H1 (cell line): ENCODE measurements around the gene ZNF487. TPM values are rescaled to one million over a fixed set of nuclear protein-coding genes. Genes with fewer than 3 reads are reported as not detected.

ENCODE experiments used
- CTCF ChIA-PET: fragments of 300-600 bp; sonication (Branson Sonifier 250); formaldehyde crosslinking; loops from one replicate; lab custom pipeline; 2021; ENCODE audit not compliant: partially characterized antibody; lab: Charles Lee
- POLR2A ChIA-PET: fragments of 300-600 bp; sonication (Branson Sonifier 250); formaldehyde crosslinking; loops from one replicate; lab custom pipeline; 2021; ENCODE audit warnings: inconsistent platforms; ENCODE audit not compliant: partially characterized antibody; lab: Charles Lee
- DNase-seq, 2 experiments: peaks; one replicate each; pipeline versions ENCODE4 v3.0.0 to v3.0.0-alpha.2; 2010 to 2022; ENCODE audit warnings: low spot score in 2 of 2, low read depth in 1 of 2, mixed read lengths in 1 of 2
- FAIRE-seq: peaks from 2 replicates; lab custom pipeline; 2011; peaks lifted over from hg19 to GRCh38; lab: Jason Lieb, UNC
- H2AFZ ChIP-seq: 2 replicates; pipeline ENCODE4 v1.8.1; 2012; ENCODE audit warnings: low read length, inconsistent platforms
- H2AK5ac ChIP-seq: 2 replicates; pipeline ENCODE4 v1.6.1; 2013; ENCODE audit warnings: low read depth, low read length
- H2BK120ac ChIP-seq: replicated peaks from 2 replicates; pipeline ENCODE3; 2013; ENCODE audit warnings: low read depth, low read length, inconsistent platforms
- H2BK12ac ChIP-seq: 2 replicates; pipeline ENCODE4 v1.6.1; 2013; ENCODE audit warnings: low read depth, low read length
- H2BK15ac ChIP-seq: 2 replicates; pipeline ENCODE4 v1.6.1; 2013; ENCODE audit warnings: low read length
- H2BK20ac ChIP-seq: 2 replicates; pipeline ENCODE4 v1.6.1; 2013; ENCODE audit warnings: low read length
- H2BK5ac ChIP-seq: 2 replicates; pipeline ENCODE4 v1.6.1; 2013; ENCODE audit warnings: low read depth, low read length
- H3K14ac ChIP-seq: 2 replicates; pipeline ENCODE4 v1.6.1; 2013; ENCODE audit warnings: inconsistent platforms; ENCODE audit not compliant: insufficient read length
- H3K18ac ChIP-seq: 2 replicates; pipeline ENCODE4 v1.6.1; 2013; ENCODE audit warnings: low read length; ENCODE audit errors: extremely low read depth
- H3K23ac ChIP-seq: 2 replicates; pipeline ENCODE4 v1.6.1; 2013; ENCODE audit warnings: inconsistent platforms; ENCODE audit not compliant: insufficient read length
- H3K23me2 ChIP-seq: 2 replicates; pipeline ENCODE4 v1.6.1; 2013; ENCODE audit warnings: low read depth, low read length
- H3K27ac ChIP-seq: 2 replicates; pipeline ENCODE4 v1.6.1; 2011; ENCODE audit warnings: low read depth, low read length, inconsistent platforms
- H3K27me3 ChIP-seq, 4 experiments: replicated peaks in 1 of 4; 1 replicate in 1 of 4; 2 replicates in 3 of 4; pipeline versions ENCODE4 v1.6.1 to v1.8.1; 2011 to 2013; ENCODE audit warnings: low read length in 3 of 4, mild to moderate bottlenecking in 3 of 4, inconsistent platforms in 2 of 4, mixed read lengths in 2 of 4, moderate library complexity in 1 of 4; ENCODE audit not compliant: control insufficient read depth in 3 of 4, insufficient read depth in 3 of 4; ENCODE audit errors: extremely low read depth in 1 of 4
- H3K36me3 ChIP-seq, 4 experiments: 2 replicates each; pipeline versions ENCODE4 v1.6.1 to v1.8.1; 2011 to 2013; ENCODE audit warnings: mild to moderate bottlenecking in 4 of 4, low read length in 3 of 4, moderate library complexity in 2 of 4, control low read depth in 1 of 4, inconsistent platforms in 1 of 4; ENCODE audit not compliant: insufficient read depth in 4 of 4, control insufficient read depth in 2 of 4
- H3K4ac ChIP-seq: replicated peaks from 2 replicates; pipeline ENCODE3; 2013; ENCODE audit warnings: low read length, low read depth, mixed read lengths, inconsistent platforms; ENCODE audit not compliant: insufficient read length
- H3K4me1 ChIP-seq, 4 experiments: replicated peaks in 1 of 4; 1 replicate in 1 of 4; 2 replicates in 3 of 4; pipeline versions ENCODE4 v1.6.1 to v1.8.1; 2011 to 2013; ENCODE audit warnings: low read length in 3 of 4, inconsistent platforms in 2 of 4, mixed read lengths in 1 of 4; ENCODE audit not compliant: insufficient read depth in 4 of 4, control insufficient read depth in 3 of 4
- H3K4me2 ChIP-seq, 2 experiments: 2 replicates each; pipeline versions ENCODE4 v1.6.1 to v1.8.1; 2011 to 2013; ENCODE audit warnings: low read depth in 2 of 2, low read length in 2 of 2, control low read depth in 1 of 2, inconsistent platforms in 1 of 2, mild to moderate bottlenecking in 1 of 2; ENCODE audit not compliant: insufficient read depth in 1 of 2
- H3K4me3 ChIP-seq, 4 experiments: fragments of 200-600, 300-600 bp in 1 of 4; sonication (generic), shearing (Covaris generic), sonication (Bioruptor Twin) in 1 of 4; 2 replicates each; pipeline versions ENCODE4 v1.5.1 to v1.8.1; 2011 to 2016; ENCODE audit warnings: low read length in 4 of 4, low read depth in 3 of 4, control low read depth in 2 of 4, inconsistent platforms in 2 of 4, mild to moderate bottlenecking in 2 of 4, mixed read lengths in 1 of 4, moderate library complexity in 1 of 4; ENCODE audit not compliant: insufficient read depth in 2 of 4; ENCODE audit errors: extremely low read depth in 1 of 4
- H3K56ac ChIP-seq: replicated peaks from 2 replicates; pipeline ENCODE3; 2013; ENCODE audit warnings: low read depth, mild to moderate bottlenecking, mixed read lengths, low read length, inconsistent platforms; ENCODE audit not compliant: insufficient read length
- H3K79me1 ChIP-seq: 2 replicates; pipeline ENCODE4 v1.6.1; 2013; ENCODE audit warnings: low read depth, low read length, control low read depth
- H3K79me2 ChIP-seq, 2 experiments: 2 replicates each; pipeline versions ENCODE4 v1.6.1 to v1.8.1; 2012 to 2013; ENCODE audit warnings: low read length in 2 of 2, mild to moderate bottlenecking in 2 of 2, inconsistent platforms in 1 of 2; ENCODE audit not compliant: insufficient read depth in 2 of 2, control insufficient read depth in 1 of 2
- H3K9ac ChIP-seq, 4 experiments: replicated peaks in 1 of 4; 1 replicate in 1 of 4; 2 replicates in 3 of 4; pipeline versions ENCODE4 v1.6.1 to v1.8.1; 2011 to 2013; ENCODE audit warnings: low read depth in 3 of 4, low read length in 3 of 4, control low read depth in 2 of 4, mild to moderate bottlenecking in 2 of 4, moderate library complexity in 2 of 4, inconsistent platforms in 1 of 4; ENCODE audit errors: extremely low read depth in 1 of 4
- H3K9me3 ChIP-seq, 2 experiments: 2 replicates each; pipeline versions ENCODE4 v1.6.1 to v1.8.1; 2012 to 2013; ENCODE audit warnings: mild to moderate bottlenecking in 2 of 2, moderate library complexity in 2 of 2, control low read depth in 1 of 2, inconsistent platforms in 1 of 2, low read depth in 1 of 2, low read length in 1 of 2, mixed read lengths in 1 of 2; ENCODE audit not compliant: insufficient read depth in 2 of 2
- H4K20me1 ChIP-seq, 2 experiments: replicated peaks in 1 of 2; 2 replicates each; pipeline versions ENCODE3 to v1.8.1; 2011 to 2013; ENCODE audit warnings: inconsistent platforms in 2 of 2, low read length in 2 of 2, mild to moderate bottlenecking in 1 of 2; ENCODE audit not compliant: insufficient read depth in 2 of 2, control insufficient read depth in 1 of 2
- H4K5ac ChIP-seq: 2 replicates; pipeline ENCODE4 v1.6.1; 2013; ENCODE audit warnings: low read length, low read depth, mixed read lengths, inconsistent platforms; ENCODE audit not compliant: insufficient read length
- H4K8ac ChIP-seq: 2 replicates; pipeline ENCODE4 v1.8.0; 2013; ENCODE audit warnings: mild to moderate bottlenecking, moderate library complexity, low read length, inconsistent platforms; ENCODE audit not compliant: insufficient read depth; ENCODE audit errors: extremely low read depth
- H4K91ac ChIP-seq: replicated peaks from 2 replicates; pipeline ENCODE3; 2013; ENCODE audit warnings: low read length, mixed read lengths, inconsistent platforms; ENCODE audit not compliant: insufficient read length
- CHD2 ChIP-seq: IDR thresholded peaks from 2 replicates; pipeline ENCODE4 v1.6.1; 2012; ENCODE audit warnings: low read length, improper control_type of control experiment
- NANOG ChIP-seq: IDR thresholded peaks from 2 replicates; pipeline ENCODE4 v1.6.1; 2011; ENCODE audit warnings: low read length, low read depth, mild to moderate bottlenecking, inconsistent platforms; ENCODE audit not compliant: insufficient read depth, poor library complexity, severe bottlenecking
- PHF8 ChIP-seq: fragments of 200-600 bp; sonication (generic); conservative IDR thresholded peaks from 2 replicates; pipeline ENCODE4 v1.7.1; 2012; ENCODE audit warnings: low read depth, mild to moderate bottlenecking, inconsistent platforms, low read length, moderate library complexity
- POLR2AphosphoS5 ChIP-seq: IDR thresholded peaks from 2 replicates; pipeline ENCODE4 v1.6.1; 2011; ENCODE audit warnings: low read depth, low read length
- SP1 ChIP-seq: IDR thresholded peaks from 2 replicates; pipeline ENCODE4 v1.6.1; 2011; ENCODE audit warnings: low read depth, low read length
- WGBS, 2 experiments: shearing (Covaris generic) in 1 of 2; methylation state at CpG; one replicate each; pipeline versions ENCODE4 v1.1.6 to v1.1.7; 2013 to 2015; ENCODE audit warnings: low lambda C conversion rate in 2 of 2, mixed read lengths in 2 of 2, inconsistent platforms in 1 of 2, low coverage in 1 of 2, missing lambda C conversion rate in 1 of 2; ENCODE audit not compliant: insufficient replicate concordance in 2 of 2, insufficient coverage in 1 of 2, insufficient read length in 1 of 2; ENCODE audit errors: extremely low coverage in 1 of 2, missing lambda C conversion rate in 1 of 2; 5-methylcytosine and 5-hydroxymethylcytosine counted together
- polyA plus RNA-seq, 7 experiments: library from polyadenylated mRNA; depleted of rRNA in 3 of 7; stranded (reverse) in 5 of 7; unstranded in 2 of 7; fragments of >200 nt in 5 of 7; fragments of 200-250 nt in 2 of 7; gene quantifications; 1 replicate in 5 of 7; 2 replicates in 1 of 7; 4 replicates in 1 of 7; pipeline versions ENCODE4 v1.2.1 to v1.2.3, GENCODE V29; 2011 to 2013; ENCODE audit warnings: missing spikeins in 2 of 7, mixed read lengths in 2 of 7
- total RNA-seq: library from RNA; stranded (reverse); fragmentation: NEBNext Ultra II Directional; extraction: Animal tissue kit (Norgen Biotek cat#: 25700); gene quantifications from 2 replicates; pipeline ENCODE4 v1.2.1, GENCODE V29; 2021

The ZNF487 gene
- total and polyA plus RNA-seq, 2 of the 8 experiments (the other 6 are each of a cell fraction or from before 2014, with no cell fraction given): 1.9 to 2.5 TPM

GRCh38 chr10:43458227-43458626 lies 21.3 kb downstream of the ZNF487 start:
- FAIRE-seq (no peak), DNase-seq (no peak)
- Histone ChIP-seq H3K4me2 (peak overlapping the region; percentile 4 to 53; a peak in 3 of 4 replicates), H3K79me2 (no peaks in the 10 kb centered on the region; a peak in 1 of 4 replicates), H3K56ac (no peak overlapping the region), H4K8ac (no peak overlapping the region), H2BK5ac (no peak overlapping the region; the same call in 1 of the 2 replicates), H3K9ac (no peak overlapping the region), H3K36me3 (no peaks in the 10 kb centered on the region), H3K79me1 (no peaks in the 10 kb centered on the region), H3K18ac (no peak overlapping the region), H2BK12ac (no peak overlapping the region), H2BK20ac (no peak overlapping the region), H3K27me3 (no peaks in the 10 kb centered on the region), H4K20me1 (no peaks in the 10 kb centered on the region), H3K9me3 (no peaks in the 10 kb centered on the region), H3K4me3 (peak overlapping the region in 1 of 4 experiments; percentile 13; a peak in 1 of 8 replicates), H3K23me2 (no peaks in the 10 kb centered on the region), H3K4ac (no peak overlapping the region), H3K14ac (no peak overlapping the region), H3K23ac (no peak overlapping the region), H2AK5ac (no peak overlapping the region), H4K5ac (no peak overlapping the region), H2AFZ (no peak overlapping the region), H2BK15ac (no peak overlapping the region), H3K4me1 (peaks cover 0 to 5% (median 1%) of the 10 kb centered on the region in 4 experiments; a peak in 4 of 7 replicates), H2BK120ac (no peak overlapping the region), H4K91ac (no peak overlapping the region), H3K27ac (no peak overlapping the region)
- 56% methylated on average over 3 of the region's 3 CpGs; no CpG with 5 or more reads in 1 of the 2 experiments for WGBS, 2 experiments
- peak; percentile 26 for TF ChIP-seq NANOG
- no peak for TF ChIP-seq POLR2AphosphoS5
- TF ChIP-seq SP1: no peak
- TF ChIP-seq PHF8: no peak
- no peak for TF ChIP-seq CHD2
- CTCF ChIA-PET: interaction anchor here (0.6 to 1.9 kb wide), 13 partner anchors 9 to 553 kb away, joined by 3 to 6 read pairs (median 3); no protein-coding TSS in a partner anchor
- POLR2A ChIA-PET: interaction anchor here (0.6 to 1.9 kb wide), 7 partner anchors 21 to 248 kb away, joined by 3 to 9 read pairs (median 5); partner anchors contain the start of gene ZNF487
